Esophagus muscularis mucosa (tissue), 4 donors: ENCODE measurements around the gene SLC10A1. TPM values are rescaled to one million over a fixed set of nuclear protein-coding genes. Genes with fewer than 3 reads are reported as not detected.

Source experiments
- DNase-seq: peaks from one replicate; pipeline ENCODE4 v3.0.0-alpha.2; 2017; ENCODE audit errors: extremely low spot score
- H3K27ac ChIP-seq, 4 donors: fragments of 200-600 bp; sonication (generic); replicated peaks in 1 of 4; 1 replicate in 3 of 4; 2 replicates in 1 of 4; pipeline ENCODE4 v1.5.1; 2016 to 2019; ENCODE audit warnings: mild to moderate bottlenecking in 1 of 4
- H3K27me3 ChIP-seq, 4 donors: fragments of 200-600 bp; sonication (generic); one replicate each; pipeline versions ENCODE4 v1.5.1 to v1.6.0; 2016 to 2019
- H3K36me3 ChIP-seq, 4 donors: fragments of 200-600 bp; sonication (generic); one replicate each; pipeline ENCODE4 v1.5.1; 2016 to 2019
- H3K4me1 ChIP-seq, 4 donors: fragments of 200-600 bp; sonication (generic); one replicate each; pipeline ENCODE4 v1.5.1; 2016 to 2019
- H3K4me3 ChIP-seq, 4 donors: fragments of 200-600 bp; sonication (generic); 1 replicate in 2 of 4; 2 replicates in 2 of 4; pipeline ENCODE4 v1.5.1; 2016 to 2019; ENCODE audit warnings: mild to moderate bottlenecking in 4 of 4, moderate library complexity in 1 of 4
- H3K9me3 ChIP-seq, 4 donors: fragments of 200-600 bp; sonication (generic); 1 replicate in 3 of 4; 2 replicates in 1 of 4; pipeline ENCODE4 v1.5.1; 2016 to 2019
- EP300 ChIP-seq: sonication (generic); formaldehyde crosslinking; IDR thresholded peaks from one replicate; pipeline ENCODE4 v1.6.1; 2017; ENCODE audit warnings: antibody characterized with exemption
- POLR2A ChIP-seq: fragments of 450-650 bp; IDR thresholded peaks from one replicate; pipeline ENCODE4 v1.6.1; 2017; ENCODE audit warnings: antibody characterized with exemption, moderate library complexity, mild to moderate bottlenecking, low read depth
- POLR2AphosphoS5 ChIP-seq, 2 donors: sonication (generic); formaldehyde crosslinking; IDR thresholded peaks; one replicate each; pipeline ENCODE4 v1.6.1; 2017; ENCODE audit warnings: antibody characterized with exemption in 2 of 2
- WGBS: methylation state at CpG from one replicate; pipeline ENCODE4 v1.1.5; 2018; 5-methylcytosine and 5-hydroxymethylcytosine counted together
- intact Hi-C: fragments of 100-400 bp; cut with DNase I; formaldehyde crosslinking; loops from one replicate; pipeline ENCODE4 v1.15.1; 2023
- total RNA-seq, 4 donors: library from RNA; depleted of rRNA; stranded (reverse); fragments of >200 nt; gene quantifications; one replicate each; pipeline versions ENCODE4 v1.1.0 to v1.2.1, GENCODE V29; 2016
- TF ChIP-seq, protein P1 (sequence below), 3 experiments: fragments of 200-600 bp in 2 of 3; fragments of 450-650 bp in 1 of 3; sonication (generic) in 2 of 3; IDR thresholded peaks; one replicate each; pipeline ENCODE4 v1.5.1; 2017 to 2019; ENCODE audit warnings: antibody characterized with exemption in 3 of 3, mild to moderate bottlenecking in 2 of 3, moderate library complexity in 1 of 3

The SLC10A1 gene
- total RNA-seq, 4 donors from 2014 or later = not detected

DNA sequence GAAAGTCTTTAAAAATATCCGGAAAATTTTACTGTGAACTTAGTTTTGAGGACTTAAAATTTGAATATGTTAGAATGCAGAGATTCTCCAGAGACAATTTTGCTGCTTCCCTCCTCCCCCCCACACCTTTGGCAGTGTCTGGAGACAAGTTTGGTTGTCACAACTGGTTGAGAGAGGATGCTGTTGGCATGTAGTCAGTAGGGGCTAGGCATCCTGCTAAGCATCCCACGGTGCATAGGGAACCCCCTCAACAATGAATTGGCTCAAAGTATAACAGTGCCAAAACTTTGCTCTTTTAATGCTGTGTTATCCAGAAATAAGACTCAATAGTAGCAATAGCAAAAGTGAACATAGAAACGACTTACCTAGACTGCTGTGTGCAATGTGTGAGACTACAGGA lies 26.5 kb downstream of the SLC10A1 start:
- H3K4me1 ChIP-seq = peaks cover 42 to 66% (median 59%) of the 10 kb centered on the region in 4 donors
- WGBS = 86% methylated on average over 3 of the region's 3 CpGs
- H3K4me3 ChIP-seq = no peak overlapping the region
- no peak overlapping the region for H3K27ac ChIP-seq
- H3K36me3 ChIP-seq = peaks cover 62 to 80% (median 73%) of the 10 kb centered on the region in 4 donors
- peak; percentile 24 for DNase-seq
- H3K27me3 ChIP-seq = no peaks in the 10 kb centered on the region
- intact Hi-C loops = loop anchor here (10.0 kb wide), 1 partner anchor 376 kb away; the partner anchor contains the start of genes ERH and SLC39A9
- H3K9me3 ChIP-seq = no peaks in the 10 kb centered on the region
- TF ChIP-seq EP300 = no peak
- TF ChIP-seq, protein P1, sequence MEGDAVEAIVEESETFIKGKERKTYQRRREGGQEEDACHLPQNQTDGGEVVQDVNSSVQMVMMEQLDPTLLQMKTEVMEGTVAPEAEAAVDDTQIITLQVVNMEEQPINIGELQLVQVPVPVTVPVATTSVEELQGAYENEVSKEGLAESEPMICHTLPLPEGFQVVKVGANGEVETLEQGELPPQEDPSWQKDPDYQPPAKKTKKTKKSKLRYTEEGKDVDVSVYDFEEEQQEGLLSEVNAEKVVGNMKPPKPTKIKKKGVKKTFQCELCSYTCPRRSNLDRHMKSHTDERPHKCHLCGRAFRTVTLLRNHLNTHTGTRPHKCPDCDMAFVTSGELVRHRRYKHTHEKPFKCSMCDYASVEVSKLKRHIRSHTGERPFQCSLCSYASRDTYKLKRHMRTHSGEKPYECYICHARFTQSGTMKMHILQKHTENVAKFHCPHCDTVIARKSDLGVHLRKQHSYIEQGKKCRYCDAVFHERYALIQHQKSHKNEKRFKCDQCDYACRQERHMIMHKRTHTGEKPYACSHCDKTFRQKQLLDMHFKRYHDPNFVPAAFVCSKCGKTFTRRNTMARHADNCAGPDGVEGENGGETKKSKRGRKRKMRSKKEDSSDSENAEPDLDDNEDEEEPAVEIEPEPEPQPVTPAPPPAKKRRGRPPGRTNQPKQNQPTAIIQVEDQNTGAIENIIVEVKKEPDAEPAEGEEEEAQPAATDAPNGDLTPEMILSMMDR (IDR thresholded peaks at IDR 0.05) = no peak
- no peak for TF ChIP-seq POLR2AphosphoS5 (IDR thresholded peaks at IDR 0.05)
- TF ChIP-seq POLR2A = no peak

DNA sequence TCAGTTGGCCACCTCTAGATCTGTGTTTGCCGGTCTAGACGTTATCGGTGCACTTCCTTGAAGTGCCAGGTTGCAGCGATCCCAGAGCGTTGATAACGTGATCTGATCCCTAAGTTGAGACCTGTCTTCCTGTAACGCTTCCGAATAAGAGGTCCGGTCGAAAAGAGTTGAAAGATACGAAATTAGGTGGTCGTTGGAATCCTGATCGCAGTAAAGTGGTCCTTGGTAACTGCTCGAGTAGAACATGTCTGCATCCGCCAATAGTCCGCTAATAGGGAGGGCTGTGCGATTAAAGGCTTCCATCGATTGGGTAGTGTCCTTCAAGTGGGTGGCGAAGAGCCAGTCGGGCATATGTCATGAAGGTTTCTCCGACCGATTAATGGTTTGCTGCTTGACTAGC lies 27.4 kb downstream of the SLC10A1 start:
- H3K4me3 ChIP-seq = peak overlapping the region in 2 of 4 donors; percentile 10 to 90
- H3K36me3 ChIP-seq = peaks cover 62 to 71% (median 66%) of the 10 kb centered on the region in 4 donors
- WGBS = 92% methylated on average over 22 of the region's 22 CpGs
- no peak for TF ChIP-seq EP300
- no peaks in the 10 kb centered on the region for H3K27me3 ChIP-seq
- H3K4me1 ChIP-seq = peaks cover 41 to 64% (median 57%) of the 10 kb centered on the region in 4 donors
- intact Hi-C loops = loop anchor here (5.0 to 10.0 kb wide), 2 partner anchors 157 to 375 kb away; partner anchors contain the start of genes ERH, SLC39A9 and SUSD6
- no peaks in the 10 kb centered on the region for H3K9me3 ChIP-seq
- no peak overlapping the region for H3K27ac ChIP-seq
- peak; percentile 50 for DNase-seq

DNA sequence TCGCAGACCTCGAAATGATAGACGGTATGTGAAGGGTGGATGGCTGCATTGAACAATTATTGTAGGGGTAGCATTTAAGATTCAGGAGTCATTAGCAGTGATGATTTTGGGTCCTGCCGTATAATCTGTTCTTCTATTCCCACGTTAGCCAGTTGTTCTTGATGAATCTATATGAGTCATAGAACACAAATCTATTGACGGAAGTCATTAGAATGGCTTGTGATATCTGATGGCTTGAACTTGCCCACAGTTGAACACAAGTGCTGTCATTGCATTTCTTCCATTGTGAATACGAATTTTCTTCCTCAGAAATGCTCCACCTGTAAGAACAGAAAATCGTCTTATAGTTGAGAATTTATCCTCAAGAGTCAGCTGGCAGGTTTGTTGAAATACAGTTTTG lies 28.2 kb downstream of the SLC10A1 start:
- 83% methylated on average over 8 of the region's 8 CpGs for WGBS
- intact Hi-C loops = loop anchor here (5.0 kb wide), 1 partner anchor 157 kb away; the partner anchor contains the start of gene SUSD6
- DNase-seq = no peak
- Histone ChIP-seq H3K36me3 (peaks cover 56 to 63% (median 59%) of the 10 kb centered on the region in 4 donors), H3K27me3 (no peaks in the 10 kb centered on the region), H3K9me3 (no peaks in the 10 kb centered on the region), H3K4me3 (peak overlapping the region; percentile 71 to 100 (median 91)), H3K4me1 (peaks cover 41 to 64% (median 57%) of the 10 kb centered on the region in 4 donors), H3K27ac (peak overlapping the region in 1 of 4 donors; percentile 99)
- TF ChIP-seq POLR2A (no peak), POLR2AphosphoS5 (IDR thresholded peaks at IDR 0.05) (no peak), EP300 (no peak)
- TF ChIP-seq, protein P1 (IDR thresholded peaks at IDR 0.05) = no peak

DNA sequence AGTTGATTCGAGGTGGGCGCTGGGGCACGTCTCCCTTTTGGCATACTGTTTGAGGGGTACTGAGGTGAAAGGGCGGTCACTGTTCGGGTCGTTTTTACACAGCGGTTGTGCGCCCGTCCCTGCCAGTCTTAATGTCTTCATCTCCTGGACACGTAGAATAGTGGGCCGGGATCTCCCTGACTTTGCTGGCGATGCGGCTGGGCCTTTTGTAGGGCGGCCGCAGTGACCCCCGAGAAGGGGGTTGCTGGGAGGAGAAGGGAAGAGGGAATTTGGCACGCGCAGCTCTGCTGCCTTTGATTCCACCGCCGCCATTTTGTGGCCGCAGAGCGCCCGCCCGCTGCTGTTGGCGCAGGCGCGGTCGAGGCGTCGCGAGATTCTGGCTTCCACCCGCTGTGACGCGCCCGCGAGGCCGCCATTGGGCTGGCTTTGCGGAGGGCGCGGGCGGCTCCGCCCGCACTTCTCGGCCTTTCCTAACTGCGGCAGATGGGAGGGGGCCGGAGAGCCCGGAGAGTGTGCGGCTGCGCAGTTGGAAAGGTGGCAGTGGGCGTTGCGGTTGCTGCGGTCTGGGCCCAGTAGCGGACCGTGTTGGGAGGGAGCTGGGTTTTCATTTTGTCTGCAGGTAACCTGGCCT lies 29.6 kb downstream of the SLC10A1 start:
- WGBS = 2% methylated on average over 24 of the region's 54 CpGs
- DNase-seq = peak; percentile 94
- TF ChIP-seq, protein P1 (IDR thresholded peaks at IDR 0.05) = peak in 1 of 3 experiments; percentile 18
- TF ChIP-seq POLR2A (peak; percentile 90), POLR2AphosphoS5 (IDR thresholded peaks at IDR 0.05) (peak in 1 of 2 donors; percentile 98), EP300 (no peak)
- H3K9me3 ChIP-seq = no peaks in the 10 kb centered on the region
- H3K27ac ChIP-seq = peak overlapping the region; percentile 98 to 100 (median 100)
- H3K27me3 ChIP-seq = no peaks in the 10 kb centered on the region
- peak overlapping the region; percentile 71 to 100 (median 91) for H3K4me3 ChIP-seq
- intact Hi-C loops = loop anchor here (5.0 kb wide), 1 partner anchor 155 kb away; the partner anchor contains the start of gene SUSD6
- peaks cover 42 to 49% (median 45%) of the 10 kb centered on the region in 4 donors for H3K36me3 ChIP-seq
- H3K4me1 ChIP-seq = peaks cover 41 to 53% (median 51%) of the 10 kb centered on the region in 4 donors

DNA sequence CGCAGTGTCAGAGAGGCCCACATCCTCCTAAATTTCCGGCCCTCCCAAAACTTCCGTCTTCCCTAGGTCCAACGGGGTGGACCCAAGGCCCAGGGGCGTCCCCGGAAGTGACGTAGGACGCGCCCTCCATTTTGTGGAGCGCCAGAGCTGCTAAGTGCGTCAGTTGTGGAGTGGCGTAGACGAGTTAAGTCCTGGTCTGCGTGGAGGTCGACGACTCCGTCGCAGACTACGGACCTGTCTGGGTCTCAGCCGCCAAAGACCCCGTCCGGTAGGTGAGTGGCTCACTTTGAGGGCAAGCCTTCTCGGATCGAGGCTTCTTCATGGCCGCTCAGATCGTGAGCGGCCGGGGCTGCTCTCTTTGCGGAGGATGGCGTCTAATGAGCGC lies 30.1 kb downstream of the SLC10A1 start, which contains the start of gene SRSF5:
Gene SRSF5 (plus strand): TSS at position 159 of the 385 bp plus-strand sequence. CDS start 1,015 bp downstream, outside the sequence.
- Histone ChIP-seq H3K4me3 (peak within 1 kb of the TSS; percentile 71 to 100 (median 91)), H3K4me1 (peaks cover 41 to 48% (median 46%) of the 10 kb centered on the region in 4 donors), H3K9me3 (no peaks in the 10 kb centered on the region), H3K27me3 (no peaks in the 10 kb centered on the region), H3K36me3 (peaks cover 37 to 44% (median 40%) of the 10 kb centered on the region in 4 donors), H3K27ac (peak within 1 kb of the TSS; percentile 98 to 100 (median 100))
- TF ChIP-seq POLR2AphosphoS5 (IDR thresholded peaks at IDR 0.05) (peak; percentile 100), POLR2A (peak; percentile 98)
- TF ChIP-seq, protein P1 (IDR thresholded peaks at IDR 0.05) = no peak
- peak; percentile 99 for DNase-seq
- intact Hi-C loops = loop anchor here (5.0 kb wide), 1 partner anchor 155 kb away; the partner anchor contains the start of gene SUSD6
- WGBS = under 1% methylated on average over 18 of the region's 31 CpGs
